Stimulated activated CD4-positive, alpha-beta T cell treated with anti-CD3 and anti-CD28 coated beads, Interleukin-12 subunit alpha, Interleukin-12 subunit beta, amount 100 ng/mL, for 24 hours (primary cell): ENCODE results near the gene LMOD1.

Source experiments
- DNase-seq, 2 experiments: peaks; one replicate each; pipeline ENCODE4 v3.0.0-alpha.2; 2020; ENCODE audit warnings: low read depth in 2 of 2

LMOD1 gene

DNA sequence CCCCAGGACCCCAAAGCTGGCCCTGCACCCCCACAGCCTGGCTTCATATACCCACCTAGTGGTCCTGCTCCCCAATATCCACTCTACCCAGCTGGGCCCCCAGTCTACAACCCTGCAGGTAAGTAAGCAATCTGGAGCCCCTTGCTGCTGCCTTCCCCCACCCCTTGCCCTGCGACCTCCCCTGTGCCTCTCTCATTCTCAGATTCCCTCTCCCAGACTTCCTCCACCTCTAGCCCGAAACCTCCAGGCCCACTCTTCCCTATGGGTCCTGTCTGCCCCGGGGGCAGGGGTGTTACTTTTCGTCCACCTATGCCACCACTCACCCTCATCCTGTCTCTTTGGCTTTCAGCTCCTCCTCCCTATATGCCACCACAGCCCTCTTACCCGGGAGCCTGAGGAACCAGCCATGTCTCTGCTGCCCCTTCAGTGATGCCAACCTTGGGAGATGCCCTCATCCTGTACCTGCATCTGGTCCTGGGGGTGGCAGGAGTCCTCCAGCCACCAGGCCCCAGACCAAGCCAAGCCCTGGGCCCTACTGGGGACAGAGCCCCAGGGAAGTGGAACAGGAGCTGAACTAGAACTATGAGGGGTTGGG, 54.8 kb downstream of the LMOD1 start:
- no peak for DNase-seq

DNA sequence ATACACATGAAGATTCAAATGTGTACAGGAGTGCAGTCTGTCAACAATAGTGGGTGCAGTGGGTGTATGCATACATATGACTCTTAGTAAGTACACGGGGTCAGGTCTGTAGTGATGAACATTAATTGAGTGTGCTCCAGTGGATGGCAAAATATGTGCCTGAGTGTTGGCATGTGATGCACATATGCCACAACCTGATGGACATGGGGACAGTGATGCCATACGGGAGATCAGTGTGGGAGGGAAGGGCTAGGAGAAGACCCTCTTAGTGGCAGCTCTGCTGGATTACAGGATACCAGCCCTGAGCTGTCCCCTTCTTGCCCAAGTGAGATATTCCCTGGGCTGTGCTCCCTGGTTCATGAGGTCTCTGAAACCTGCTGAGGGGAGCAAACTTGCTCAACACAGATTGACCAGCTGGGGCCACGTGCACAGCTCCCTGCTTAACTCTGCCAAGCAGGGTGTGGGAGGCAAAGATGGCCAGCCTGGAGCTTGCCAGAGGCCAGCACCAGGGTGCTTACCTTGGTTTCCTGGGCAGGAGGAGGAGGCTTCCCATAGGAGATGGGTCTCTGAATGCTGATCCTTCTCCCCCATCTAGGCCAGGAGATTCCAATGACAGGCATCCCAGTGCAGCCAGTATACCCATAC, 55.4 kb downstream of the LMOD1 start:
- DNase-seq = no peak

DNA sequence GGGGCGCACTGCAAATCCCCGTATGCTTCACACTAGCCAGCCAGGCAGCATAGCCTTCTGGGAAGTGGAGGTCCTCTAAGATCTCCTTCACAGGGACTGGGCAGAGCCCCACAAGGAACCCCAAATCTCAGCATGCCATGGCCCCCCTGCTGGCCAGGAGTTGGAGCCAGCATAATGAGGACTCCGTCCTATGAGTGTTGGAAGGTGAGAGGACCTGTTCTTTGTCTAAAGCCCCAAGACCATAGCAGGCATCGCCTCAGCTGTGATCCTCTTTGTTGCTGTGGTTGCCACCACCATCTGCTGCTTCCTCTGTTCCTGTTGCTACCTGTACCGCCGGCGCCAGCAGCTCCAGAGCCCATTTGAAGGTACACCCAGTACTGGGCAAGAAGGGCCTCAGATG, 56.1 kb downstream of the LMOD1 start:
- DNase-seq = no peak

DNA sequence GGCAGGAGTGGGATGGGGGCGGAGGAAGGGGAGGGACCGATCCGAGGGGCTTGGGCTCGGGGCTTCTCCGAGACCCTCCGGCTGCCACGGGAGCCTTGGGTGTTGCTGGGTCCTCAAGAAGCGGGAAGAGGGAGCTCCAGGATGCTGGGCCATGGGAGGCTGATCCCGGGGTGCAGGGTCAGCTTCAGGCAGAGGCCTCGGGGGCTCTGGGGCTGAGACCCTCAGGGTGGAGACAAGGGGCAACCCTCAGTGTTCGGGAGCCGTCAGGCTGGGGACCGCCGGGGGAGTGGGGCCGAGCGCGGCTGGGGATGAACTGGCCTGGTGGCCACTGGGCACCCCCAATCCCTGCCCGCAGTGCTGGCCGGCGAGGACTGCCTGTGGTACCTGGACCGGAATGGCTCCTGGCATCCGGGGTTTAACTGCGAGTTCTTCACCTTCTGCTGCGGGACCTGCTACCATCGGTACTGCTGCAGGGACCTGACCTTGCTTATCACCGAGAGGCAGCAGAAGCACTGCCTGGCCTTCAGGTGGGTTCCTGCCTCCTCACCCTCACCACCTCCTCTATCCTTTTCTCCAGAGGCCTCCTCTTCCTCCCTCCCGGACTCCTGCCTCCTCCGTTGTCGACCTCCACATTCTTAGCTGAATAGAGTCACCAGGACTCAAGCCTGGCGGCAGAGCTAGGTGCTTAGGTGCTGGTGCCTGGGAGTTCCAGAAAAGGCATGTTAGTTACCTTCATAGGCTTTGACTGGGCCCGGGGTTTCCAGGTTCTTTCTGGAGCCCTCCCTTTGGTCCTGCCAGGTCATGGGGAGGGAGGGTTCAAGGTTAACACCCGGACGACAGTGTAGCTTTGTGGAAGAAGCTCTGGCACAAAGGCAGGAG, 57.0 kb downstream of the LMOD1 start:
- DNase-seq = no peak

DNA sequence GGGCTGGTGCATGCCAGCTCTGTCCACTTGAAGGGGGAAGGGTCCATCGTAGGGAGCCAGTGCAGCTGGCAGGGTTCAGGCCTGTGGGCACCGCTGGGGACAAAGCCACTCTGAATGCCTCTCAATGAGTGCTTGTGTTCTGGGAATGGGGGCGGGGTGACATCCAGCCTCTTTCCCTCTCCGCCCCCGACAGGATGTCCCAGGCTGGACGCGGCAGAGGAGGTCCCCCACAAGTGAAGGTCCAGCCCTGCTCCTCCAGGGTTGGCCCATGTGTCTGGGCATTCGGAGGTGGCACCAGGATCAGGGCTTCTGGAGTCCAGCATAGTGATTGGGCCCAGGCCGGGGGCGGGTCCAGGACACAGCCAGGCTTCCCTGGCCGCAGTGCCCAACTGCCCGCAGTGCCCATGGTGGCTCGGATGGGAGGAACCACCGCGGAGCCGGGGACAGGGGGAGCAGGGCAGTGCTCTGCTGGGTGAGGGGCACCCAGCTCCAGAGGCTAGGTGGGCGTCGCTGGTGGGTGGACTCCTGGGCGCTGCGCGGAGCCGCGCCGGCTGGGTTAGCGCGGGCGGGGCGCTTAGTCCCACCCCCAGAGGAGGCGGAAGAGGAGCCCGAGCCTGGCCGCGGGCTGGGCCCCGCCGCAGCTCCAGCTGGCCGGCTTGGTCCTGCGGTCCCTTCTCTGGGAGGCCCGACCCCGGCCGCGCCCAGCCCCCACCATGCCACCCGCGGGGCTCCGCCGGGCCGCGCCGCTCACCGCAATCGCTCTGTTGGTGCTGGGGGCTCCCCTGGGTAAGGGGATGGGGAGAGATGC, 57.9 kb downstream of the LMOD1 start, which contains the start of gene SHISA4:
Gene SHISA4, plus strand, starts transcription at position 617 of the 808 bp plus-strand sequence. Its CDS starts 97 bp downstream, at position 714.
- DNase-seq = no peak

DNA sequence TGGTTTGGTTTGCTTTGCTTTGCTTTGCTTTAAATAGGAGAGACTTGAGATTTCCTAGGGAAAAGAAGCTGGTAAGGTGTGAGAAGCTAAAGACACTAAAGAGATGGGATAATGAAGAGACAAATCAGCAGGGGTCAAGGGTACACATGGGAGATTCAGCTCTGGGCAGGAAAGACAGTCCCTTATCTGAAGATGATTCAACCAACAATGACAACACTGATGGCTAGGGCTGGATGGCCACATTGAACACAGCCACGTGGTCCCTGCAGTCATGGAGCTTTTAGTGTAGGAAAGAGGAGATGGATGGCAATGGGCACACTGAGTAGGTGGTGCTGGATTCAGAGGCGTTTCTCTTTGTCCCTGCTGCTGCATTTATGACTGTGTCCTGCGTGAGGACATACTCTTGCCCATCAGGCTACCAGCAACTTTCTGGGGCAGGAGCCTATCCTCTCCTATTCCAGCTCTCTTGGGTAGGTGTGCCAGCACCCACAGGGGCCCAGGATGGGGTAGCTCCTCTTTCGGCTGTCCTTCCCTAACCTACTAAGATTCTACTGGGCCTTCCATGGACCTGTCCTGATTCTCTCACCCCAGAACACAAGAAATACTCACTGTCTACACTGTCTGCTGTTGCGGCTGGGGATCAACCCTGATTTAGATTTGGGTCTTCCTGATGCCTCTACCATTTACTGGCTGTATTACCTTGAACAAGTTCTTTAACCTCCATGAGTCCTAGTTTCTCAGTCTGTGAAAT, 59.1 kb downstream of the LMOD1 start:
- DNase-seq = no peak

DNA sequence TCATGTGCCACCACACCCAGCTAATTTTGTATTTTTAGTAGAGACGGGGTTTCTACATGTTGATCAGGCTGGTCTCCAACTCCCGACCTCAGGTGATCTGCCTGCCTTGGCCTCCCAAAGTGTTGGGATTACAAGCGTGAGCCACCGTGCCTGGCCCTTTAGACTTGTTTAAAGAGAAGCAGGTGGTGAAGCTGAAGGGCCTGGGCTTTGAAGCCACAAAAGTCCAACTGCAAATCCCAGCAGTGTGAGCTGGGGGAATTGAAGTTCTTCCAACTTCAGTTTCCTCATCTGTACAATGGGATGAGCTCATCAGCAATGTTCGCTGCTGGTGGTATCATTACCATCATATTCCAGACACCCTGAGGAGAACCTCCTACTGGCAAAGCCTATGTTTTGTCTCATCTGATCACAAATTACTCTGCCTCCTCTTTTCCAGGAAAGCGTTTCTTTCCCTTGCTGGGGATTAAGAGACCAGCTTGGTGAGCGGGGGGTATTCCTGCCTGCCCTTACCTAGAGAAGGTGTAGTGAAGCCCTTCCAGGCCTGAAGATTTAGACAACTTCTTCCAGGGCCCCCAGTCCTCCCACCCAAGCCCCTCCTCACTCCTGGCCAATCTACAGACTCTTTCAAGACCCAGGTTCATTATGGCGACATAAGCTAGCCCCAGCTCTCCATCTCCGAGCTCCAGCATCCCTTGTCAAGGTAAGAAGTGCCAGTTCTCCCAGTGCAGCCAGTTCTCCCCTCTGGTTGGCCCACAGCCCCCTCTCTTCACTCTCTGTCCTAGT, 60.1 kb downstream of the LMOD1 start:
- DNase-seq = no peak

DNA sequence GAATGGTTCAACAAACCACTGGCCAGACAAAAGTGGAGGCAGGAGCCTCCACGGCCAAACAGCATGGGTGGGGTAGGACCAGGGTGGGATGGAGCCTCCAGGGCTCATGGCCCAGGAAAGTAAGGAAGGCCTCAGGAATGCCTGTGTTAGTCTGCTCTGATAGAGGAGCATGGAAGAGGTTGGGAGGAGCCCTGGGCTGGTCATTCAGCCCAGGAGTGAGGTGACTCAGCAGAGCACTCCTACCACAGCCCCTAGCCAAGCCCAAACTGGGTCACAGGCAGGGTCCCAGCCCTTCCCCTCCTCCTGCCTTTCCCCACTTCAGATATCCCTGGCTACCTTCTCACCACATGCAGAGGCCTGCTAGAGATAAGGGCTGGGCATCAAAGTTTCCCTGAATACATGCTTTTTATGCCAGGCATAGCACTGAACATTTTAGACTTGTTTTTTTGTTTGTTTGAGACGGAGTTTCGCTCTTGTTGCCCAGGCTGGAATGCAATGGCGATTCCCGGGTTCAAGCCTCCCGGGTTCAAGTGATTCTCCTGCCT, 60.7 kb downstream of the LMOD1 start:
- no peak for DNase-seq

DNA sequence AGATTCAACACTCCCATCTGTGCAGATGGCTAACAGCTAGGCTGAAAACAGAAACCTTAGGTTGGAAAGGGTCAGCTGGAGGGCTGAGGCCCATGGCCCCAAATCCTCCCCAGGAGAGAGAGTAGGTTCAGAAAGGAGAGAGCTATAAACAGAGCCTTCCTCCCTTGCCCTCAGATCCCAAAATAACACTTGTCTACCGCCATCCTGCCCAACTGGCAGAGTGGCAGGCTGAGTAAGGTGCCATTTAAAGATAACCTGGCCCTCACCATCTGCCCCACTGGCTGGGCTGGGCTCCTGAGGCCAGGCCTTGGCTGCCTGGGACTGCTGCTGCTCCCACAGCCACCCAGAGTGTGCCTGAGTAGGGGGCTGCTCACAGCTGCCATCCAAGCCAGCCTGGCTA, 61.9 kb downstream of the LMOD1 start:
- no peak for DNase-seq

DNA sequence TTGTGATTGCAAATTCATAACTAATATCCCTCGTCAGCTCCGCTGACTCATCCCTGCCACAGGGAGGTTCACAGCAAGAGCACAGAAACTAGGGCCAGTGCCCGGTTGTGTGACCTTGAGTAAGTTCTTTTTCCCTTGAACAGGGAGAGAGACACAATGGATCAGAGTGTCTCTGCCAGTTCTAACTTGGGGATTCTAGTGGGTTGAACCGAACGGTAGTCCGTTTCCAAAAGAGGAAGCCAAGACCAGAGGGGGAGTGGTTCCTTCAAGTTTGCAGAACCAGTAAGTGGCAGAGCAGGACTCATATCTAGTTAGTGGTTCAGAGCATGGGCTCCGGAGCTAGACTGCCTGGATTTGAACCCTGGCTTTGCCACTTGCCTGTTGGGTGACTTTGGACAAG, 62.6 kb downstream of the LMOD1 start:
- no peak for DNase-seq

DNA sequence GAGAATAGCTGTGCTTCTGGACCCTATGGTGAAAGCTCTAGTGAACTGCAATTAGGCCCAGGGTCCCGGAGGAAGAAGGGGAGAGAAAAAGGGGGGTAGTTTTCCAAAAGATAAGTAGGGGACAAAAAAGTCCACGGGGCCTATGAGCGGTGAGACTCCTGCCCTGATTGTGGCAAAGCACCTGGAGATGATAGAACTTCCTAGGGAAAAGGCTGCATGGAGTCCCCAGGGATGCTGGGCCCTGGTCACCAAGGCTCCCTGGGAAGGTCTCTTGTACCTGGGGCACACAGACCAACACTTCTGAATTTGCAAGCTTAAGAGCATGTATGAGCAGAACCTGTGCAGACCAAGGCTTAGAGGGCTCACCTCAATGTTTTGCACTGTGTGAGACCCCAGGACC, 63.1 kb downstream of the LMOD1 start:
- no peak for DNase-seq

DNA sequence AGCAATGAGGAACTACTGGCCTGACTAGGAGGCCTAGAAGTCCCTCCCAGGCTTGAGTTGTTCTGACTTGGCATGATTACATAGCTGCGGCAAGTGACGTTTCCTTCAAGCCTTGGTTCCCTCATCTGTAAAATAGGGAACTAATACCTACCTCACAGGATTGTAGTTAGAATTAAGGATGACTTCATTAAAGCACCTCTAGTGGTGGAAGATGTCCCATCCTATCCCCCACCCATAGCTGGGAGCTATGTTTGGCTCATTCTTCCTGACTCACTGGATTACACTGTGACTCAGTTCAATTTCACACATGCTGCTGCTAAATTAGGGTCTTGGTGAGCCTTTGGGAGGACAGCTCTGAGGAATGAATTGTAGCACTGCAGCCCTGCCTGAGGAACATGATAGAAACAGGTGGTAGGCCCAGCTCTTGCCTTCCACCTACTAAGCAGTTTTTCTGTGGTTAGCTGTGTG, 63.6 kb downstream of the LMOD1 start:
- DNase-seq = no peak

DNA sequence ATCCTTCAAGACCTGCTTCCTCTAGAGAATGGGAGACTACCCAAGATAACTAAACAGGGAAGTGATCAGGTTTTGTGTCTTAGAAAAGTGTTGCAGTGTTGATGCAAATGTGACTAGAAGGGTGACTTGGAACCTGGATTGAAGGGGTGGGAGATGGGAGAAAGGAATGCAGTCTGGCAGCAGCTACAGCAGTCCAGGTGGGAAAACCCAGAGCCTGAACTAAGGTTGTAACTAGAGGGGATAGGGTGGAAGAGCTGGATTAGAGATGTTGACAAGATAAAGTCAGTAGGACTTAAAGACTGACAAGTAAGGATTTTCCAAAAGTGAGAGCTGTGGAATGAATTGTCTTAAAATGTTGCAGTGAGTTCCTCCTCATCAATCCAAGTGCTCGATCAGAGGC, 64.7 kb downstream of the LMOD1 start:
- no peak for DNase-seq

DNA sequence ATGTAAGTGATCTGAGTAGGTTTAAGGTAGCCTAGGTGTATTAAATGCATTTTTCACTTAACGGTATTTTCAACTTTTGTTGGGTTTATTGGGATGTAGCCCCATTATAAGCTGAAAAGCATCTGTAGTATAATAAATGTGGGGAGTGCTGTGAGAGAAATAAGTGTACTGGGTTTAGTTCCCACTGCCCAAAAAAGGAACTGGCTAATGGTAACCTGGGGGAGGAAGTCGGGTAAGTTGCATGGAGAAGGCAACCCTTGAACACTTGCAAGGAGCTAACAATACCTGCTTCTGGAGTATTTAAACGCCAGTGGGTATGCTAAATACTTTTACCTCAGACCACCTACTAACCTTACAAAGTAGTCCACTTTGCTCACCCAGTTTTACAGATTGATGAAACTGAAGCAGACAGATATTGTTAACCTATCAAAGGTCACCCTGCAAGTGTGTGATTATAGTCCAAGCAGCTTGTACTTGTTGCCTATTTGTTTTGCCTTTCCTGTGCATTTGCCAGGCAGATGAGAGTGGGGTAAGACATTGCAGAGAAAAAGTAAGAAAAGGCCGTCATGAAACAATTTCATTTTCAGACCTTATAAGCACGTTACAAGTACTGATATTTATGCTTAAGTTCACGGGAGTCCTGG, 65.3 kb downstream of the LMOD1 start:
- no peak for DNase-seq

DNA sequence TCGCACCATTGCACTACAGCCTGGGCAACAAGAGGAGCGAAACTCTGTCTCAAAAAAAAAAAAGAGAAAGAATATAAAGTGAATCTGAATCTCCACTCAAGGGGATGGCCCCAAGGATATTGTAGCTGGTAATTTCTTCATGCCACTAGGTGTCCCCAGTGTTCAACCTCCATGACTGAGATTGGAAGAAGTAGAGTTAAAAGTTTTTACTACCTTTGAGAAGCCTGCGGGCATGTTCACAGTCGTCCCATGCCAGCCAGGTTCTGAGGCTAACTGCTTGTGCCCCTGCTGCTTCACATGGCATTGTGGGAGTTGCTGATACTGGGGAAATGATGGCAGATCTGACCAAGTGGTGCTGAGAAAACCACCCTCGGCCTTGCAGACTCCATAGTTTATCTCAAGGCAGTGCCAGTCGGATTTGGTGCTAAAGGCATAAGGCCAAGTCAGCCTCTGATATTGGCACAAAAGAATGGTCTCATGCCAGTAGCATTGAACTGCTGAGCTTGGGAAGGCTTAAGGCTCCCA, 68.4 kb downstream of the LMOD1 start:
- DNase-seq = no peak

DNA sequence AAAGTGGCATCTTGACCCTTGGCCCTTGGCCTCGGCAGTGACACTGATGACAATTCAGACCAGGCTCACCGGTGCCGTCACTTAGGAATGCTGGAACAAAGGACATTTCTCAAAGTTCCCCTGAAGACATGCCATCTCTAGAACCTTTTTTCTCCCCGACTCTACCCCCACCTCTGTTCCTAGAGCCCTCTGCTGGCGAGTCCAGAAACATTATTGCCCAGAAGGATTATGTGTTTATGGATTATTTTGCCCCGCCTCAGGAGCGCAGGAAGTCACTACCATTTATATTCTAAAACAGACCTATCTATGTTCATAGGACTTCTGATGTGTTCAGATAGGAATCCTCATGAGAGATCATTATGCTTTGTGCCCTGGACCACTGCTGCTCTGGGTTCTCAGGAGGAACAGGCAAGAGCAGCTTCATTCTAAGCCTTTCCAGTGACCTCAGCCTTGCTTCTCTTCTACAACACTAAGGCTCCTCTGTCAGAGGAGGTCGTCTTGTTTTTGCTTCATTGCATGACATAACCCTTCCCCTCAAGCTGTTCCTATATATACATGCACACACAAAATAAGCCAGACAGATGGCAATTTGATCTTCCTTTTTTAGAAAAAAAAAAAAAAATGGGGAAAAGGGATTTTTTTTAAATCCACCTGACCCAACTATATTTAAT, 70.1 kb downstream of the LMOD1 start:
- no peak for DNase-seq

DNA sequence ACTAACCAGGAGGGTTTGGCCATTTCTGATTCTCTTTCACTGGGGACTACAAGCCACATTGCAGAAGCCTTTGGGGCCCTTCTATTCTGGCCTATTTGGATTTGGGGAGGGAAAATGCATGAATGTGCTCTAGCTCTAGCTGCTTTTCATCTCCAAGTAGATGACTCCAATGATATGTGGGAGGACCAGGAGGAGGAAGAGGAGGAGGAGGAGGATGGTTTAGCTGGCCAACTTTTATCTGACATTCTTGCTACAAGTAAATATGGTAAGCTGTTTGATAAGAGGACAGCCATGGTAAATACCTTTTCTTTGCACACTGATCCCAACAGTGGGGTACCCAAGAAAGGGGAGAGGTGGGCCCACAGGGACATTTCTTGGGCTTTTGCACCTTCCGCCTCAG, 71.7 kb downstream of the LMOD1 start:
- DNase-seq = no peak

DNA sequence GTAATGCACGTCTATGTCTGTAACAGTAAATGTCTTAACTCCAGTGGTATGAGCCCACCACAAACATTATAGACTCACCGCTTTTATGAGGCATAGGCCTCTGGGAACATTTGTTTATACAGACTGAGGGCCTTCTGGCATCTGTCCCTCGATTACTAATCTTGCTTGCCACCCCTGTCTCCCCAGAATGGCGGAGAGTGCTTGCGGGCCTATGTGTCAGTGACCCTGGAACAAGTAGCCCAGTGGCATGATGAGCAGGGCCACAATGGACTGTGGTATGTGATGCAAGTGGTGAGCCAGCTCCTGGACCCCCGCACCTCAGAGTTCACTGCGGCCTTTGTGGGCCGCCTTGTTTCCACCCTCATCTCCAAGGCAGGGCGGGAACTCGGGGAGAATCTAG, 76.0 kb downstream of the LMOD1 start:
- no peak for DNase-seq

DNA sequence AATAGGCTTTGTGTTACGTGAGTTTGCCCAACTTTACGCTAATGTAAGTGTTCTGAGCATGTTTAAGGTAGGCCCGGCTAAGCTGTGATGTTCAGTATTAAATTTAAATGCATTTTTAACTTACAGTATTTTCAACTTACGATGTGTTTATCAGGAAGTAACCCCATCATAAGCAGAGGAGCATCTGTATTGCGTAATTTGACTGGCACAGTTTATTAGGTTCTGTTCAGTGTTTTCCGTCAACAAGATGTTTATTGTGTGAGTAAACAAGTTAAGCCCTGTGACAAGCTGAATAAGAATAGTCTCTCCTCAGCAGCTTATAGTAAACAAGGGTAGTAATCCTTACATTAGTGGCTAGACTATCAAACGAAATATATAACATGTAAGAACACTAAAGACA, 84.9 kb downstream of the LMOD1 start:
- DNase-seq = no peak
